Lower lobe of right lung (tissue), 2 donors: ENCODE data around the gene TNIK. TPM values are rescaled to one million over a fixed set of nuclear protein-coding genes. Genes with fewer than 3 reads are reported as not detected.

Source experiments
- ATAC-seq, 2 donors: fragments of 200-7000 bp; cut with Tn5 transposase; one replicate each; pipeline ENCODE4 v1.9.1; 2020 to 2022; ENCODE audit warnings: mild to moderate bottlenecking in 2 of 2, moderate library complexity in 2 of 2
- DNase-seq: peaks from one replicate; pipeline ENCODE4 v3.0.0-alpha.2; 2020
- H3K27ac ChIP-seq: fragments of 200-600 bp; one replicate; pipeline ENCODE4 v1.8.0; 2022
- H3K27me3 ChIP-seq: fragments of 200-600 bp; one replicate; pipeline ENCODE4 v1.8.0; 2022; ENCODE audit warnings: low read depth
- H3K36me3 ChIP-seq: fragments of 200-600 bp; one replicate; pipeline ENCODE4 v1.8.0; 2022; ENCODE audit warnings: mild to moderate bottlenecking
- H3K4me1 ChIP-seq: fragments of 200-600 bp; one replicate; pipeline ENCODE4 v1.8.0; 2022
- H3K4me3 ChIP-seq: fragments of 200-600 bp; one replicate; pipeline ENCODE4 v1.8.0; 2022; ENCODE audit warnings: mild to moderate bottlenecking
- H3K9me3 ChIP-seq: fragments of 200-600 bp; one replicate; pipeline ENCODE4 v1.8.0; 2022
- CTCF ChIP-seq: fragments of 200-600 bp; IDR thresholded peaks from one replicate; pipeline ENCODE4 v1.8.0; 2022; ENCODE audit warnings: antibody characterized with exemption, mild to moderate bottlenecking
- intact Hi-C: fragments of 100-400 bp; cut with DNase I; formaldehyde crosslinking; loops from one replicate; pipeline ENCODE4 v1.11.0; 2022
- total RNA-seq: library from RNA; stranded (reverse); fragmentation: NEBNext Ultra II Directional; extraction: Animal tissue kit (Norgen Biotek cat#: 25700); gene quantifications from one replicate; pipeline ENCODE4 v1.2.1, GENCODE V29; 2021
- donor health status: DM: no; HTN: yes; CAD: no; lungs with severe emphysema.

The TNIK gene
- total RNA-seq, 1 donor from 2014 or later: 29.3 TPM

GRCh38 chr3:171375666-171376595, 84.3 kb downstream of the TNIK start:
- TF ChIP-seq CTCF: no peak
- Histone ChIP-seq H3K4me1 (peaks cover 40% of the 10 kb centered on the region), H3K27me3 (no peaks in the 10 kb centered on the region), H3K27ac (peak overlapping the region; percentile 58), H3K9me3 (no peaks in the 10 kb centered on the region), H3K4me3 (no peak overlapping the region), H3K36me3 (no peaks in the 10 kb centered on the region)
- ATAC-seq (peak; percentile 73), DNase-seq (no peak)
- intact Hi-C loops: no loop called here

- Histone ChIP-seq H3K9me3 (no peaks in the 10 kb centered on the region), H3K4me1 (peaks cover 32% of the 10 kb centered on the region), H3K27me3 (no peaks in the 10 kb centered on the region), H3K27ac (peak overlapping the region; percentile 58), H3K36me3 (no peaks in the 10 kb centered on the region), H3K4me3 (no peak overlapping the region)
- DNase-seq (no peak), ATAC-seq (no peak)
- intact Hi-C loops: no loop called here
- no peak for TF ChIP-seq CTCF
Observed at GRCh38 chr3:171374661-171375285, 85.4 kb downstream of the TNIK start.

GRCh38 chr3:171374260-171374659, 85.9 kb downstream of the TNIK start:
- DNase-seq (no peak), ATAC-seq (no peak)
- Histone ChIP-seq H3K36me3 (no peaks in the 10 kb centered on the region), H3K27ac (no peak overlapping the region), H3K27me3 (no peaks in the 10 kb centered on the region), H3K4me1 (peaks cover 32% of the 10 kb centered on the region), H3K9me3 (no peaks in the 10 kb centered on the region), H3K4me3 (no peak overlapping the region)
- no peak for TF ChIP-seq CTCF
- intact Hi-C loops: no loop called here

- Histone ChIP-seq H3K4me1 (peaks cover 32% of the 10 kb centered on the region), H3K36me3 (no peaks in the 10 kb centered on the region), H3K4me3 (no peak overlapping the region), H3K27ac (no peak overlapping the region), H3K27me3 (no peaks in the 10 kb centered on the region), H3K9me3 (no peaks in the 10 kb centered on the region)
- no peak for ATAC-seq
- DNase-seq: no peak
- intact Hi-C loops: no loop called here
- TF ChIP-seq CTCF: no peak
Observed at GRCh38 chr3:171373711-171374110, 86.5 kb downstream of the TNIK start.

GRCh38 chr3:171372694-171373093, 87.5 kb downstream of the TNIK start:
- no peaks in the 10 kb centered on the region for H3K36me3 ChIP-seq
- no peaks in the 10 kb centered on the region for H3K9me3 ChIP-seq
- intact Hi-C loops: no loop called here
- H3K27ac ChIP-seq: no peak overlapping the region
- no peaks in the 10 kb centered on the region for H3K27me3 ChIP-seq
- no peak overlapping the region for H3K4me3 ChIP-seq
- DNase-seq (no peak), ATAC-seq (no peak)
- H3K4me1 ChIP-seq: peaks cover 32% of the 10 kb centered on the region
- TF ChIP-seq CTCF: no peak
